Caco-2 (cell line): ENCODE data around the gene C19orf44. TPM values are rescaled to one million over a fixed set of nuclear protein-coding genes. Genes with fewer than 3 reads are reported as not detected.
"Not testable (repeated sequence)": the region's sequence is repeated elsewhere in the genome, so short reads cannot be mapped to it uniquely, and the experiment has no call there.

Source experiments
- Bru-seq: library from RNA; stranded (reverse); fragments of 400-500 nt; gene quantifications from one replicate; lab custom pipeline; 2021; lab: Mats Ljungman, UMichigan
- BruChase-seq, 2 experiments: library from RNA; stranded (reverse); fragments of 400-500 nt; gene quantifications; one replicate each; lab custom pipeline; 2021; lab: Mats Ljungman, UMichigan
- BruUV-seq: library from RNA; stranded (reverse); fragments of 400-500 nt; replicated peaks from 2 replicates; lab custom pipeline; 2021; lab: Mats Ljungman, UMichigan
- CTCF ChIA-PET: fragments of 300-600 bp; sonication (Branson Sonifier 250); formaldehyde crosslinking; loops from one replicate; lab custom pipeline; 2022; ENCODE audit warnings: antibody characterized with exemption; lab: Charles Lee
- POLR2A ChIA-PET: fragments of 300-600 bp; sonication (Branson Sonifier 250); formaldehyde crosslinking; loops from one replicate; lab custom pipeline; 2022; ENCODE audit warnings: antibody characterized with exemption; lab: Charles Lee
- DNase-seq, 2 experiments: peaks; one replicate each; pipeline versions ENCODE4 v3.0.0 to v3.0.0-alpha.2; 2020 to 2022
- H3K27me3 ChIP-seq: replicated peaks from 2 replicates; pipeline ENCODE4 v1.6.0; 2011; ENCODE audit warnings: low read length; ENCODE audit not compliant: control insufficient read depth, insufficient read depth
- H3K36me3 ChIP-seq: 2 replicates; pipeline ENCODE4 v1.5.1; 2011; ENCODE audit warnings: low read length; ENCODE audit not compliant: control insufficient read depth, insufficient read depth
- H3K4me1 ChIP-seq: fragments of 250-450 bp; sonication (Bioruptor Pico); 2 replicates; pipeline ENCODE4 v1.5.1; 2020; ENCODE audit warnings: mild to moderate bottlenecking
- H3K4me3 ChIP-seq: 2 replicates; pipeline ENCODE4 v1.5.1; 2011; ENCODE audit warnings: low read depth, mild to moderate bottlenecking, control low read depth, low read length
- H3K9me3 ChIP-seq: fragments of 250-450 bp; sonication (Bioruptor Pico); 2 replicates; pipeline ENCODE4 v1.5.1; 2020; ENCODE audit warnings: mild to moderate bottlenecking, moderate library complexity
- H3K27ac Mint-ChIP-seq: one replicate; pipeline ENCODE4 v1.8.0; 2022; ENCODE audit warnings: mixed read lengths; ENCODE audit not compliant: unreplicated experiment
- H3K27me3 Mint-ChIP-seq: one replicate; pipeline ENCODE4 v1.8.0; 2022; ENCODE audit warnings: mixed read lengths; ENCODE audit not compliant: insufficient read depth, unreplicated experiment
- H3K36me3 Mint-ChIP-seq: one replicate; pipeline ENCODE4 v1.8.0; 2022; ENCODE audit warnings: mild to moderate bottlenecking, mixed read lengths; ENCODE audit not compliant: insufficient read depth, unreplicated experiment
- H3K4me1 Mint-ChIP-seq: one replicate; pipeline ENCODE4 v1.8.0; 2022; ENCODE audit warnings: low read depth, mixed read lengths; ENCODE audit not compliant: unreplicated experiment
- H3K4me3 Mint-ChIP-seq: one replicate; pipeline ENCODE4 v1.8.0; 2022; ENCODE audit warnings: mild to moderate bottlenecking, moderate library complexity, mixed read lengths; ENCODE audit not compliant: unreplicated experiment
- H3K9me3 Mint-ChIP-seq: one replicate; pipeline ENCODE4 v1.8.0; 2022; ENCODE audit warnings: mixed read lengths; ENCODE audit not compliant: unreplicated experiment
- intact Hi-C: fragments of 100-400 bp; cut with micrococcal nuclease; formaldehyde crosslinking; loops from one replicate; pipeline ENCODE4 v1.10.0; 2022; ENCODE audit not compliant: unreplicated experiment
- long read RNA-seq: library from polyadenylated mRNA; stranded (forward); transcript quantifications from one replicate; pipeline ENCODE4 v2.0.0, GENCODE V29; 2022
- total RNA-seq: library from RNA; stranded (reverse); gene quantifications from 2 replicates; pipeline ENCODE4 v1.2.3, GENCODE V29; 2022
- TF ChIP-seq, protein P1 (sequence below), 2 experiments: fragments of 200-600 bp in 1 of 2; IDR thresholded peaks; 1 replicate in 1 of 2; 2 replicates in 1 of 2; pipeline versions ENCODE4 v1.5.1 to v1.8.0; 2011 to 2022; ENCODE audit warnings: antibody characterized with exemption in 1 of 2, control low read depth in 1 of 2, inconsistent platforms in 1 of 2, low read depth in 1 of 2, low read length in 1 of 2, mild to moderate bottlenecking in 1 of 2, moderate library complexity in 1 of 2; ENCODE audit not compliant: insufficient read depth in 1 of 2, severe bottlenecking in 1 of 2, unreplicated experiment in 1 of 2

C19orf44 gene
- 3.4 and 4.6 TPM in 2 replicates for total RNA-seq
- Bru-seq, nascent RNA: percentile 42 among the genes with signal in this experiment
- percentile 51 among the genes with signal in this experiment for BruChase-seq, experiment 1, labeled RNA remaining after a 2-hour chase
- BruChase-seq, experiment 2, labeled RNA remaining after a 6-hour chase: percentile 47 among the genes with signal in this experiment
- long read RNA-seq, partial matches to known transcripts: 1 of 2 reads
- long read RNA-seq, other reads (novel, unspliced or antisense): 1 of 2 reads

DNA sequence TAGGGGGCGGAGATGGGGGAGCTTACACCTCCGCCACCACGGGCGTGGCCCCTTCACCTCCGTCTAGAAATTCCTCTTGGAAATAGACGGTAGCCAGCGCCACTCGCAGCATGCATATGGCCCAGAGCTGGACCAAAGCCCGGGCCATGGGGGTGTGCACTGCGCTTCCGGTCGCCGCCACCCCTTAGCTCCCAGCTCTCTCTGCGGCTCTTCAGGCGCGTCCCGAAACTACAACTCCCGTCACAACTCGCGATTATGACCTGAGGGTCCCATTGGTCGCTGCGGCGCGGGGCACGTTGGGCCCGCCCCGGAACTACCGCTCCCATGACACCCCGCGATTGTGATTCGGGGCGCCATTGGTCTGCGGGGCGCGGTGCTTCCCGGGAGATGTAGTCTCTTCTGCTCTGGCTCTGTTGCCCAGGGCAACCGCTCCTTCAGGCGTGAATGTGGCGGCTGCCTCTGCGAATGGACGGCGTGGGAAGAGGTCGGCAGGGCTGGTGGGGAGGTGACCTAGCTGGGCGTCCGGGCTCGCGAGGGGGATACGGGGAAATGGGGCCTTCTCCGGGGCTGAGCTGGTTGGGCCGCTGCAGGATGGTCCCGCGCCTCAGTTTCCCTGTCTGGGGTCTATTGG, at the start of gene C19orf44, which contains the start of gene CALR3:
Gene C19orf44, plus strand, starts transcription at position 413 of the 631 bp plus-strand sequence. CDS start 4,399 bp downstream, outside the sequence.
Gene CALR3, minus strand, starts transcription at position 186 of the 631 bp plus-strand sequence. Its CDS starts 38 bp downstream, at position 148.
- Mint-ChIP-seq H3K36me3 (no peaks in the 10 kb centered on the region), H3K9me3 (no peaks in the 10 kb centered on the region), H3K4me1 (no peaks in the 10 kb centered on the region), H3K27ac (peak within 1 kb of the TSS; percentile 82), H3K27me3 (no peaks in the 10 kb centered on the region), H3K4me3 (peak within 1 kb of the TSS; percentile 91)
- POLR2A ChIA-PET: interaction anchor here (0.5 to 1.3 kb wide), 4 partner anchors 25 to 1043 kb away, joined by 3 read pairs; partner anchors contain the start of genes MED26 and SLC35E1
- intact Hi-C loops: loop anchor here (2.0 to 10.0 kb wide), 2 partner anchors 23 to 51 kb away; no protein-coding TSS in a partner anchor
- peak within 1 kb of the TSS; percentile 67 for H3K4me3 ChIP-seq
- no peaks in the 10 kb centered on the region for H3K9me3 ChIP-seq
- H3K4me1 ChIP-seq: peaks cover 20% of the 10 kb centered on the region
- TF ChIP-seq, protein P1, sequence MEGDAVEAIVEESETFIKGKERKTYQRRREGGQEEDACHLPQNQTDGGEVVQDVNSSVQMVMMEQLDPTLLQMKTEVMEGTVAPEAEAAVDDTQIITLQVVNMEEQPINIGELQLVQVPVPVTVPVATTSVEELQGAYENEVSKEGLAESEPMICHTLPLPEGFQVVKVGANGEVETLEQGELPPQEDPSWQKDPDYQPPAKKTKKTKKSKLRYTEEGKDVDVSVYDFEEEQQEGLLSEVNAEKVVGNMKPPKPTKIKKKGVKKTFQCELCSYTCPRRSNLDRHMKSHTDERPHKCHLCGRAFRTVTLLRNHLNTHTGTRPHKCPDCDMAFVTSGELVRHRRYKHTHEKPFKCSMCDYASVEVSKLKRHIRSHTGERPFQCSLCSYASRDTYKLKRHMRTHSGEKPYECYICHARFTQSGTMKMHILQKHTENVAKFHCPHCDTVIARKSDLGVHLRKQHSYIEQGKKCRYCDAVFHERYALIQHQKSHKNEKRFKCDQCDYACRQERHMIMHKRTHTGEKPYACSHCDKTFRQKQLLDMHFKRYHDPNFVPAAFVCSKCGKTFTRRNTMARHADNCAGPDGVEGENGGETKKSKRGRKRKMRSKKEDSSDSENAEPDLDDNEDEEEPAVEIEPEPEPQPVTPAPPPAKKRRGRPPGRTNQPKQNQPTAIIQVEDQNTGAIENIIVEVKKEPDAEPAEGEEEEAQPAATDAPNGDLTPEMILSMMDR (IDR thresholded peaks at IDR 0.05; ENCODE audit: insufficient read depth in 1 of 2, low read depth in 1 of 2, low read length in 1 of 2, severe bottlenecking in 1 of 2, unreplicated experiment in 1 of 2): no peak
- no peaks in the 10 kb centered on the region for H3K27me3 ChIP-seq
- no peaks in the 10 kb centered on the region for H3K36me3 ChIP-seq
- no TSS peak for BruUV-seq
- CTCF ChIA-PET: interaction anchor here (0.8 to 1.2 kb wide), 2 partner anchors 19 to 39 kb away, joined by 4 to 5 read pairs; no protein-coding TSS in a partner anchor
- DNase-seq: peak; percentile 98

DNA sequence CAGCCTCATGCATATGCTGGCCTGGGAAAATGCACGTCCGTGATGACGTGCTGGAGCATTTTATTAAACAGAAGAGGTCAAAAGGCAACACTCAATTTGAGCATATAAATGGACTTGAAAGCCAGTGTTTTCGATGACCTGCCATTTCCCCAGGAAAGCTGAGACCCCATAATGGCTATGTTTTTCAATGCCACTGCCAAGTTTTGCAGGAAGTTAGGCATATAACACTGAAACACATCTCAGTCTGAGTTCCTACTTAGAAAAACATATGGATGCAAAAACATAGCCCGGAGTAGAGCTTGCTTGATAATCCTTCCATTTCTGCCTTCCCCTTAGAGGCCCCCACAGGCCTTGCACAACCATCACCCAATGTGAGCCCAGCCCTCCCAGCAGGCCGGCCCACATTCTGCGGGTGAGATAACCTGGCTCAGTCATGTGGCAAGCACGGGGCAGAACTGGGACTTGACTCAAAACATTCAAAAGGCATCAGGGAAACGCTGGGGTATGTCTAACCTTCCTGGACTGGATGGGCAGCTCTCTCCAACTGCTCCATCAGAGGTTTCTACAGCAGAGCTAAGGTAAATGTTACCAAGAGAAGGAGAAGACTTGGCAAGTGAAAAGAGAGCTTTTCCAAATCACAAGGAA, 49.3 kb upstream of the C19orf44 start:
- H3K27me3 Mint-ChIP-seq: no peaks in the 10 kb centered on the region
- H3K36me3 Mint-ChIP-seq: peaks cover 25% of the 10 kb centered on the region
- H3K4me3 ChIP-seq: no peak overlapping the region
- H3K4me3 Mint-ChIP-seq: peak overlapping the region; percentile 60
- peaks cover 13% of the 10 kb centered on the region for H3K9me3 Mint-ChIP-seq
- H3K4me1 ChIP-seq: peaks cover 25% of the 10 kb centered on the region
- no TSS peak for BruUV-seq
- peaks cover 40% of the 10 kb centered on the region for H3K4me1 Mint-ChIP-seq
- CTCF ChIA-PET: interaction anchor here (0.6 to 1.0 kb wide), 3 partner anchors 64 to 588 kb away, joined by 4 to 7 read pairs (median 6); no protein-coding TSS in a partner anchor
- peak overlapping the region; percentile 86 for H3K27ac Mint-ChIP-seq
- no peaks in the 10 kb centered on the region for H3K9me3 ChIP-seq
- POLR2A ChIA-PET: interaction anchor here (1.0 kb wide), 1 partner anchor 16 kb away, joined by 3 read pairs; no protein-coding TSS in a partner anchor
- TF ChIP-seq, protein P1 (IDR thresholded peaks at IDR 0.05; ENCODE audit: insufficient read depth in 1 of 2, low read depth in 1 of 2, low read length in 1 of 2, severe bottlenecking in 1 of 2, unreplicated experiment in 1 of 2): no peak
- peak; percentile 79 to 82 for DNase-seq
- no peaks in the 10 kb centered on the region for H3K36me3 ChIP-seq
- intact Hi-C loops: loop anchor here (1.0 to 10.0 kb wide), 2 partner anchors 17 to 48 kb away; partner anchors contain the start of genes C19orf44 and CALR3
- H3K27me3 ChIP-seq: no peaks in the 10 kb centered on the region

DNA sequence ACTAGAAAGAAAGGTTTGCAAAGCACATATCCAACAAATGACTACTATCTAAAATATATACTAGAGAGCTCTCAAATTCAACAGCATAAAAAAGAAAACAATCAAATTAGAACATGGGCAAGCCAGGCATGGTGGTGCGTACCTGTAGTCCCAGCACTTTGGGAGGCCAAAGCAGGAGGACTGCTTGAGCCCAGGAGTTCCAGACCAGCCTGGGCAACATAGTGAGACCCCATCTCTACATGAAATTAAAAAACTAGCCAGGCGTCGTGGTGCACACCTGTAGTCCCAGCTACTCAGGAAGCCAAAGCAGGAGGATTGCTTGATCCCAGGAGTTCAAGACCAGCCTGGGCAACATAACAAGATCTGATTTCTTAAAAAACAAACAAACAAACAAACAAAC, 47.3 kb upstream of the C19orf44 start:
- H3K9me3 ChIP-seq, H3K4me3 Mint-ChIP-seq, H3K27ac Mint-ChIP-seq, BruUV-seq, H3K4me3 ChIP-seq, CTCF ChIA-PET, H3K27me3 ChIP-seq, DNase-seq, H3K27me3 Mint-ChIP-seq, H3K36me3 ChIP-seq: not testable (repeated sequence)
- H3K4me1 ChIP-seq: peaks cover 25% of the 10 kb centered on the region
- intact Hi-C loops: loop anchor here (10.0 kb wide), 1 partner anchor 46 kb away; the partner anchor contains the start of genes C19orf44 and CALR3
- Mint-ChIP-seq H3K36me3 (peaks cover 20% of the 10 kb centered on the region), H3K9me3 (peaks cover 13% of the 10 kb centered on the region), H3K4me1 (peaks cover 32% of the 10 kb centered on the region)
- POLR2A ChIA-PET: interaction anchor here (0.6 kb wide), 1 partner anchor 10 kb away, joined by 3 read pairs; no protein-coding TSS in a partner anchor
